A549 (cell line): ENCODE results near the gene DYNLRB2. TPM values are rescaled to one million over a fixed set of nuclear protein-coding genes. Genes with fewer than 3 reads are reported as not detected.

Source experiments
- ATAC-seq, 2 experiments: fragments of 200-7000 bp in 1 of 2; fragments of >200 bp in 1 of 2; cut with Nextera tagmentation in 1 of 2; cut with Tn5 transposase in 1 of 2; 3 replicates each; pipeline versions ENCODE4 v1.8.0 to v1.9.1; 2018 to 2020; ENCODE audit warnings: mild to moderate bottlenecking in 1 of 2, moderate library complexity in 1 of 2
- CTCF ChIA-PET: fragments of 300-600 bp; sonication (Branson Sonifier 250); formaldehyde crosslinking; extraction: SDS; loops from one replicate; lab custom pipeline; 2021; ENCODE audit warnings: antibody characterized with exemption, inconsistent platforms; lab: Yijun Ruan, JAX
- POLR2A ChIA-PET: fragments of 350-600 bp; formaldehyde crosslinking; extraction: SDS; loops from one replicate; lab custom pipeline; 2021; ENCODE audit warnings: antibody characterized with exemption, inconsistent platforms; lab: Yijun Ruan, JAX
- DNase-seq, 2 experiments: peaks; one replicate each; pipeline versions ENCODE4 v3.0.0 to v3.0.0-alpha.2; 2011 to 2016; ENCODE audit warnings: low read depth in 1 of 2, low spot score in 1 of 2
- FAIRE-seq: peaks from 2 replicates; lab custom pipeline; 2011; peaks lifted over from hg19 to GRCh38; lab: Jason Lieb, UNC
- H3K27ac ChIP-seq, 2 experiments: fragments of >200 bp; sonication (Bioruptor Twin); formaldehyde crosslinking; 3 replicates each; pipeline ENCODE4 v1.5.1; 2016 to 2017
- H3K4me1 ChIP-seq: fragments of >200 bp; sonication (Bioruptor Twin); formaldehyde crosslinking; 3 replicates; pipeline ENCODE4 v1.6.1; 2016
- H3K4me2 ChIP-seq: fragments of >200 bp; sonication (Bioruptor Twin); formaldehyde crosslinking; 3 replicates; pipeline ENCODE4 v1.6.1; 2016
- H3K4me3 ChIP-seq: fragments of >200 bp; sonication (Bioruptor Twin); formaldehyde crosslinking; 3 replicates; pipeline ENCODE4 v1.5.1; 2016
- H3K9me3 ChIP-seq: fragments of >200 bp; sonication (Bioruptor Twin); formaldehyde crosslinking; 3 replicates; pipeline ENCODE4 v1.6.1; 2016
- CBX2 ChIP-seq: fragments of 200-600 bp; sonication (generic); IDR thresholded peaks from 2 replicates; pipeline ENCODE4 v1.6.1; 2016; ENCODE audit warnings: low read depth, mild to moderate bottlenecking, borderline replicate concordance
- CHD2 ChIP-seq: fragments of 150-350 bp; IDR thresholded peaks from 2 replicates; pipeline ENCODE4 v1.6.1; 2014; ENCODE audit warnings: low read length; ENCODE audit not compliant: partially characterized antibody
- CTCF ChIP-seq: fragments of >200 bp; sonication (Bioruptor Twin); formaldehyde crosslinking; IDR thresholded peaks from 3 replicates; pipeline ENCODE4 v1.5.1; 2016
- EHF ChIP-seq: fragments of 250-450 bp; sonication (Bioruptor Pico); IDR thresholded peaks from 2 replicates; pipeline ENCODE4 v1.5.0; 2020; ENCODE audit warnings: mild to moderate bottlenecking
- ELK1 ChIP-seq: fragments of 150-350 bp; IDR thresholded peaks from 2 replicates; pipeline ENCODE4 v1.6.1; 2014; ENCODE audit warnings: low read depth, mild to moderate bottlenecking, low read length
- EP300 ChIP-seq, 2 experiments: fragments of >200 bp; sonication (Bioruptor Twin); formaldehyde crosslinking; IDR thresholded peaks; 2 replicates in 1 of 2; 3 replicates in 1 of 2; pipeline ENCODE4 v1.6.1; 2016 to 2017
- ESRRA ChIP-seq: fragments of 150-350 bp; IDR thresholded peaks from 2 replicates; pipeline ENCODE4 v1.6.1; 2014; ENCODE audit warnings: mild to moderate bottlenecking, low read length, borderline replicate concordance
- FOXS1 ChIP-seq: fragments of 250-450 bp; sonication (Bioruptor Pico); IDR thresholded peaks from 2 replicates; pipeline ENCODE4 v1.5.0; 2020; ENCODE audit warnings: mild to moderate bottlenecking, moderate library complexity
- HDAC2 ChIP-seq: fragments of 200-600 bp; sonication (generic); IDR thresholded peaks from 2 replicates; pipeline ENCODE4 v1.6.1; 2016
- HES2 ChIP-seq: fragments of >200 bp; sonication (Bioruptor Twin); formaldehyde crosslinking; IDR thresholded peaks from 2 replicates; pipeline ENCODE4 v1.6.1; 2016
- NFE2L2 ChIP-seq: fragments of 150-350 bp; conservative IDR thresholded peaks from 2 replicates; pipeline ENCODE4 v1.6.1; 2014; ENCODE audit warnings: low read length
- NPAS2 ChIP-seq: fragments of 250-450 bp; sonication (Bioruptor Pico); IDR thresholded peaks from 2 replicates; pipeline ENCODE4 v1.8.0; 2022; ENCODE audit warnings: mild to moderate bottlenecking, moderate library complexity, borderline replicate concordance
- POLR2AphosphoS2 ChIP-seq: conservative IDR thresholded peaks from 2 replicates; pipeline ENCODE4 v1.6.1; 2012; ENCODE audit warnings: low read length, improper control_type of control experiment, inconsistent platforms
- REST ChIP-seq: fragments of 200-600 bp; sonication (generic); IDR thresholded peaks from 2 replicates; pipeline ENCODE4 v1.6.1; 2016; ENCODE audit warnings: antibody characterized with exemption, mild to moderate bottlenecking, moderate library complexity
- TFCP2L1 ChIP-seq: fragments of 250-450 bp; sonication (Bioruptor Pico); IDR thresholded peaks from 2 replicates; pipeline ENCODE4 v1.5.0; 2021; ENCODE audit warnings: mild to moderate bottlenecking
- ZC3H11A ChIP-seq: fragments of 450-650 bp; IDR thresholded peaks from 2 replicates; pipeline ENCODE4 v1.6.1; 2014; ENCODE audit warnings: antibody characterized with exemption, mild to moderate bottlenecking
- WGBS: methylation state at CpG from one replicate; pipeline ENCODE4 v1.1.6; 2017; ENCODE audit errors: missing lambda C conversion rate; 5-methylcytosine and 5-hydroxymethylcytosine counted together
- polyA plus RNA-seq, 4 experiments: library from polyadenylated mRNA; depleted of rRNA in 3 of 4; stranded (reverse); fragments of >200 nt; fragmentation: RNase III in 1 of 4; extraction: RNeasy Plus Mini Kit Qiagen cat#74134 plus additional on column Dnase treatment in 1 of 4; gene quantifications; 2 replicates in 3 of 4; 3 replicates in 1 of 4; pipeline ENCODE4 v1.2.3, GENCODE V29; 2011 to 2017
- TF ChIP-seq, protein P1 (sequence below): fragments of 450-650 bp; IDR thresholded peaks from 2 replicates; pipeline ENCODE4 v1.6.1; 2014; ENCODE audit warnings: antibody characterized with exemption

Gene DYNLRB2
- polyA plus RNA-seq, 2 of the 4 experiments (the other 2 are of a cell fraction), result not detected

GRCh38 chr16:80559369-80559768, 18.6 kb downstream of the DYNLRB2 start:
- Histone ChIP-seq H3K9me3 (no peaks in the 10 kb centered on the region), H3K4me2 (no peak overlapping the region)
- 4% methylated on average over 4 of the region's 4 CpGs for WGBS
- no peak for TF ChIP-seq NPAS2 (CRISPR knock-in tag)
- TF ChIP-seq, all 56 proteins: peak for 0
- FAIRE-seq (no peak), ATAC-seq (no peak), DNase-seq (no peak)
- ChIA-PET CTCF (interaction anchor here (0.9 kb wide), 1 partner anchor 34 kb away, joined by 3 read pairs; no protein-coding TSS in a partner anchor), POLR2A (no interaction called here)
- Histone ChIP-seq H3K4me1 (no peaks in the 10 kb centered on the region), H3K4me3 (no peak overlapping the region), H3K27ac (no peak overlapping the region)

- ChIA-PET POLR2A (no interaction called here), CTCF (no interaction called here)
- H3K27ac ChIP-seq, result no peak overlapping the region
- 5% methylated on average over 3 of the region's 3 CpGs for WGBS
- H3K4me2 ChIP-seq, result no peak overlapping the region
- H3K4me3 ChIP-seq, result no peak overlapping the region
- H3K4me1 ChIP-seq, result no peaks in the 10 kb centered on the region
- H3K9me3 ChIP-seq, result no peaks in the 10 kb centered on the region
- no peak for TF ChIP-seq ELK1
- TF ChIP-seq TFCP2L1 (CRISPR knock-in tag), result no peak
- TF ChIP-seq FOXS1 (CRISPR knock-in tag), result no peak
- TF ChIP-seq CTCF, result no peak
- TF ChIP-seq POLR2AphosphoS2, result no peak
- TF ChIP-seq ZC3H11A, result no peak
- no peak for TF ChIP-seq EHF (CRISPR knock-in tag)
- TF ChIP-seq ESRRA, result no peak
- no peak for TF ChIP-seq CBX2
- TF ChIP-seq, protein P1, sequence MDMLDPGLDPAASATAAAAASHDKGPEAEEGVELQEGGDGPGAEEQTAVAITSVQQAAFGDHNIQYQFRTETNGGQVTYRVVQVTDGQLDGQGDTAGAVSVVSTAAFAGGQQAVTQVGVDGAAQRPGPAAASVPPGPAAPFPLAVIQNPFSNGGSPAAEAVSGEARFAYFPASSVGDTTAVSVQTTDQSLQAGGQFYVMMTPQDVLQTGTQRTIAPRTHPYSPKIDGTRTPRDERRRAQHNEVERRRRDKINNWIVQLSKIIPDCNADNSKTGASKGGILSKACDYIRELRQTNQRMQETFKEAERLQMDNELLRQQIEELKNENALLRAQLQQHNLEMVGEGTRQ, result no peak
- TF ChIP-seq NFE2L2, result no peak
- TF ChIP-seq CHD2, result no peak
- no peak for TF ChIP-seq REST
- no peak for TF ChIP-seq NPAS2 (CRISPR knock-in tag)
- TF ChIP-seq HDAC2, result no peak
- TF ChIP-seq HES2, result no peak
- no peak for TF ChIP-seq EP300 (IDR thresholded peaks at IDR 0.05)
- no peak for DNase-seq
- no peak for ATAC-seq
- no peak for FAIRE-seq
Observed at GRCh38 chr16:80563066-80563465, 22.3 kb downstream of the DYNLRB2 start.
